Smooth muscle cell (in vitro differentiated cells): Measurements from ENCODE around the gene LEMD3. TPM values are rescaled to one million over a fixed set of nuclear protein-coding genes. Genes with fewer than 3 reads are reported as not detected.

ENCODE experiments used
- DNase-seq: peaks from one replicate; lab custom pipeline; 2025; ENCODE audit not compliant: unreplicated experiment; lab: John Stamatoyannopoulos, UW
- H2AFZ ChIP-seq: fragments of 200-600 bp; sonication (generic); 2 replicates; pipeline ENCODE4 v1.6.0; 2016; ENCODE audit warnings: antibody characterized with exemption, low read depth, mild to moderate bottlenecking
- H3F3A ChIP-seq: fragments of 200-600 bp; sonication (generic); 2 replicates; pipeline ENCODE4 v1.6.0; 2017; ENCODE audit warnings: antibody characterized with exemption, low read depth
- H3K27ac ChIP-seq: fragments of 200-600 bp; sonication (generic); 2 replicates; pipeline ENCODE4 v1.5.1; 2016; ENCODE audit warnings: low read depth, mild to moderate bottlenecking
- H3K27me3 ChIP-seq: fragments of 200-600 bp; sonication (generic); 2 replicates; pipeline ENCODE4 v1.6.1; 2016; ENCODE audit warnings: low read depth, mild to moderate bottlenecking
- H3K36me3 ChIP-seq: fragments of 200-600 bp; sonication (generic); 2 replicates; pipeline ENCODE4 v1.5.1; 2016; ENCODE audit warnings: low read depth
- H3K4me1 ChIP-seq: fragments of 200-600 bp; sonication (generic); 2 replicates; pipeline ENCODE4 v1.5.1; 2016; ENCODE audit warnings: low read depth
- H3K4me2 ChIP-seq: fragments of 200-600 bp; sonication (generic); 2 replicates; pipeline ENCODE4 v1.6.0; 2016; ENCODE audit warnings: mild to moderate bottlenecking
- H3K4me3 ChIP-seq: fragments of 200-600 bp; sonication (generic); 2 replicates; pipeline ENCODE4 v1.5.1; 2016; ENCODE audit warnings: mild to moderate bottlenecking
- H3K79me2 ChIP-seq: fragments of 200-600 bp; sonication (generic); 2 replicates; pipeline ENCODE4 v1.6.0; 2016; ENCODE audit warnings: low read depth, mild to moderate bottlenecking
- H3K9ac ChIP-seq: fragments of 200-600 bp; sonication (generic); 2 replicates; pipeline ENCODE4 v1.6.0; 2016; ENCODE audit warnings: low read depth
- H3K9me3 ChIP-seq: fragments of 200-600 bp; sonication (generic); replicated peaks from 2 replicates; pipeline ENCODE4 v1.5.1; 2016; ENCODE audit warnings: low read depth
- H4K20me1 ChIP-seq: fragments of 200-600 bp; sonication (generic); 2 replicates; pipeline ENCODE4 v1.6.0; 2016; ENCODE audit warnings: low read depth
- WGBS: methylation state at CpG from one replicate; pipeline ENCODE4 v1.1.7; 2016; ENCODE audit warnings: low lambda C conversion rate; 5-methylcytosine and 5-hydroxymethylcytosine counted together
- polyA plus RNA-seq: library from polyadenylated mRNA; unstranded; fragments of >200 nt; fragmentation: Nextera tagmentation; extraction: Ambion mirVana; gene quantifications from 2 replicates; pipeline ENCODE4 v1.2.1, GENCODE V29; 2016
- total RNA-seq: library from RNA; depleted of rRNA; stranded (reverse); fragments of >200 nt; gene quantifications from 2 replicates; pipeline ENCODE4 v1.2.3, GENCODE V29; 2014
- TF ChIP-seq, protein P1 (sequence below): fragments of 200-600 bp; sonication (generic); IDR thresholded peaks from 2 replicates; pipeline ENCODE4 v1.5.1; 2017; ENCODE audit warnings: borderline replicate concordance, mild to moderate bottlenecking, antibody characterized with exemption; ENCODE audit not compliant: insufficient read depth, poor library complexity, severe bottlenecking

LEMD3 gene
- total and polyA plus RNA-seq, 2 experiments from 2014 or later = 14.8 to 55.1 TPM

DNA sequence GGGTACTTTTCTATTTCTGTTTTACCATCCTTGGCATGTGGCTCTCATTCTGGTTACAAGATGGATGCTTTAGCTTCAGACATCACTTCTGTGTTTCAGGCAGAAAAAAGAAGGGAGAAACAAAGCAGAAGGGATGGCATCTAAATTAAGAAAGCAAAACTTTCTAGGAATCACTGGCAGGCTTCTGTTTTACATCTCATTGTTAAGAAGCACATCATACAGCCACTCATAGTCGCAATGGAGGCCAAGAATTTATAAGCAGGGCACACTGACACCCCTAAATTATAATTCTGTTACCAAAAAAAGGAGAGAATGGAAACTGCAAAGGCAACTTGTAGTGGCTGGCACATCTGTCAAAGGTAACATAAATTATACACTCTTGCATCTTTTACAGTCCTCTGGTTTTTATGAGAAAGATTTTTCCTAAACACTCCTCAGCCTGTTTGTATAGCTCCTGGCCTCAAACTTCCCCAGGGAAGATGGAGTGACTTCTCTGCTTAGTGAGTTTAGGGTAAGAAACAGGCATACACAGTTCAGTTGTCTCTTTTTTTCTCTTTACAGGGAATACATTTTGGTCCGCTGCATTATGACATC lies 22.0 kb upstream of the LEMD3 start:
- peaks cover 18% of the 10 kb centered on the region for H3K27me3 ChIP-seq

DNA sequence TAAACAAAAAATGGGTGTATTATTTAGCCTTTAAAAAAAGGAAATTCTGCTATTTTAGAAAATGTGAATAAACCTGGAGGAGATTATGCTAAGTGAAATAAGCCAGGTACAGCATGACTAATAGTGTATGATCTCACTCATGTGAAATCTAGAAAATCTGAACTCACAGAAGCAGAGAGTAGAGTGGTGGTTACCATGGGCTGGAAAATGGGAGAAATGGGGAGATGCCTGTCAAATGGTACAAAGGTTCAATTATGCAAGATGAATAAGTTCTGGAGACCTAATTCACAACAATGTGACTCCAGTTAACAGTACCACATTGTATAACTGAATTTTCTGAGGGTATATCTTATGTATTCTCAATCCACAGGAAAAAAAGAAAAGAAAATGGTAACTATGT lies 17.4 kb upstream of the LEMD3 start:
- no peak for DNase-seq
- no peaks in the 10 kb centered on the region for H4K20me1 ChIP-seq
- no peak overlapping the region for H2AFZ ChIP-seq
- no peaks in the 10 kb centered on the region for H3F3A ChIP-seq
- no peaks in the 10 kb centered on the region for H3K79me2 ChIP-seq
- H3K9me3 ChIP-seq = no peaks in the 10 kb centered on the region
- no peaks in the 10 kb centered on the region for H3K36me3 ChIP-seq
- TF ChIP-seq, protein P1, sequence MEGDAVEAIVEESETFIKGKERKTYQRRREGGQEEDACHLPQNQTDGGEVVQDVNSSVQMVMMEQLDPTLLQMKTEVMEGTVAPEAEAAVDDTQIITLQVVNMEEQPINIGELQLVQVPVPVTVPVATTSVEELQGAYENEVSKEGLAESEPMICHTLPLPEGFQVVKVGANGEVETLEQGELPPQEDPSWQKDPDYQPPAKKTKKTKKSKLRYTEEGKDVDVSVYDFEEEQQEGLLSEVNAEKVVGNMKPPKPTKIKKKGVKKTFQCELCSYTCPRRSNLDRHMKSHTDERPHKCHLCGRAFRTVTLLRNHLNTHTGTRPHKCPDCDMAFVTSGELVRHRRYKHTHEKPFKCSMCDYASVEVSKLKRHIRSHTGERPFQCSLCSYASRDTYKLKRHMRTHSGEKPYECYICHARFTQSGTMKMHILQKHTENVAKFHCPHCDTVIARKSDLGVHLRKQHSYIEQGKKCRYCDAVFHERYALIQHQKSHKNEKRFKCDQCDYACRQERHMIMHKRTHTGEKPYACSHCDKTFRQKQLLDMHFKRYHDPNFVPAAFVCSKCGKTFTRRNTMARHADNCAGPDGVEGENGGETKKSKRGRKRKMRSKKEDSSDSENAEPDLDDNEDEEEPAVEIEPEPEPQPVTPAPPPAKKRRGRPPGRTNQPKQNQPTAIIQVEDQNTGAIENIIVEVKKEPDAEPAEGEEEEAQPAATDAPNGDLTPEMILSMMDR = no peak
- no peak overlapping the region for H3K9ac ChIP-seq
- no peak overlapping the region for H3K4me3 ChIP-seq
- no peaks in the 10 kb centered on the region for H3K27me3 ChIP-seq
- no peaks in the 10 kb centered on the region for H3K4me1 ChIP-seq
- no peak overlapping the region for H3K27ac ChIP-seq
- no peak overlapping the region for H3K4me2 ChIP-seq

More for the DNA sequence above, 22.0 kb upstream of the LEMD3 start:
- Histone ChIP-seq H4K20me1 (no peaks in the 10 kb centered on the region), H3F3A (no peaks in the 10 kb centered on the region), H3K4me3 (no peak overlapping the region), H3K9me3 (no peaks in the 10 kb centered on the region), H3K4me2 (no peak overlapping the region), H3K4me1 (peaks cover 3% of the 10 kb centered on the region), H3K36me3 (no peaks in the 10 kb centered on the region), H3K79me2 (no peaks in the 10 kb centered on the region), H3K9ac (no peak overlapping the region), H2AFZ (no peak overlapping the region), H3K27ac (no peak overlapping the region)
- TF ChIP-seq, protein P1 = no peak
- WGBS = 89% methylated on average over 2 of the region's 2 CpGs
- no peak for DNase-seq

DNA sequence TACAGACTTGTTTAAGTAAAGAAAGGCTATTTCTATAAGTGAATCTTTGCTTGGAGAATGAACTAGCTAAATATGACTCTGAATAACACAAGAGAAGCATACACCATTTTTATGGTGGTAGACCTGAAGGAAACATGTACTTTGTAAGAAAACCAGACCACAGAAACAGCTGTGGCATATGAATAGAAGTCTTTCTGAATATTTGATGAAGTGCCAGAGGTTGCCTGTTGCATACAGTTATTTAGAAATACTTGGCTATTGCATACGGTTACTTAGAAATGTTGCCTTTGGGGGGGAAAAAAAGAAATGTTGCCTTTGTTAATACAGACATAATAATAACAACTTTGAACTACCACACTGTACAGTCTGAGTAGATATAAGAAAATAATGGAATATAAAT lies 16.8 kb upstream of the LEMD3 start:
- no peak overlapping the region for H3K4me3 ChIP-seq
- no peak overlapping the region for H3K9ac ChIP-seq
- no peaks in the 10 kb centered on the region for H3K27me3 ChIP-seq
- 73% methylated on average over 1 of the region's 1 CpG for WGBS
- H3K4me1 ChIP-seq = no peaks in the 10 kb centered on the region
- no peaks in the 10 kb centered on the region for H3F3A ChIP-seq
- DNase-seq = no peak
- H2AFZ ChIP-seq = no peak overlapping the region
- TF ChIP-seq, protein P1 = no peak
- no peaks in the 10 kb centered on the region for H3K79me2 ChIP-seq
- no peaks in the 10 kb centered on the region for H4K20me1 ChIP-seq
- no peak overlapping the region for H3K27ac ChIP-seq
- H3K9me3 ChIP-seq = no peaks in the 10 kb centered on the region
- H3K36me3 ChIP-seq = no peaks in the 10 kb centered on the region
- H3K4me2 ChIP-seq = no peak overlapping the region

DNA sequence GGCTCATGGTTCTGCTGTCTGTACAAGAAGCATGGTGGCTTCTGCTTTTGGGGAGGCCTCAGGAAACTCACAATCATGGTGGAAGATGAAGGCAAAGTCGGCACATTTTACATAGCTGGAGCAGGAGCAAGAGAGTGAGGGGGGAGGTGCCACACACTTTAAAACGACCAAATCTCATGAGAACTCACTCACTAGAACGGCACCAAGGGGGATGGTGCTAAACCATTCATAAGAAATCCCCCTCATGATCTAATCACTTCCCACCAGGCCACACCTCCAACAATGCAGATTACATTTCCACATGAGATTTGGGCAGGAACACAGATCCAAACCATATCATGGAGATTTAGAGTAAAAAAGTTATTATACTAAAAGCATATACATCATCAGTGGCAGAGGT lies 13.6 kb upstream of the LEMD3 start:
- H3K4me3 ChIP-seq = no peak overlapping the region
- no peaks in the 10 kb centered on the region for H3K36me3 ChIP-seq
- TF ChIP-seq, protein P1 = no peak
- H3K9ac ChIP-seq = no peak overlapping the region
- no peaks in the 10 kb centered on the region for H3K79me2 ChIP-seq
- DNase-seq = no peak
- no peak overlapping the region for H3K4me2 ChIP-seq
- no peak overlapping the region for H2AFZ ChIP-seq
- H4K20me1 ChIP-seq = no peaks in the 10 kb centered on the region
- H3K27me3 ChIP-seq = peaks cover 12% of the 10 kb centered on the region
- no peaks in the 10 kb centered on the region for H3K9me3 ChIP-seq
- no peaks in the 10 kb centered on the region for H3F3A ChIP-seq
- H3K4me1 ChIP-seq = no peaks in the 10 kb centered on the region
- H3K27ac ChIP-seq = no peak overlapping the region
- 88% methylated on average over 3 of the region's 3 CpGs for WGBS
